HepG2 (cell line): ENCODE data around the gene TBC1D19. TPM values are rescaled to one million over a fixed set of nuclear protein-coding genes. Genes with fewer than 3 reads are reported as not detected.

ENCODE experiments used
- AGO2 ChIP-seq: fragments of 200-400 bp; formaldehyde crosslinking; optimal IDR thresholded peaks from 2 replicates; pipeline ENCODE3; 2017; ENCODE audit warnings: mild to moderate bottlenecking, low read depth, low read length, moderate library complexity
- KLF16 ChIP-seq, 2 experiments: sonication (generic) in 1 of 2; formaldehyde crosslinking in 1 of 2; IDR thresholded peaks; 2 replicates each; pipeline versions ENCODE4 v1.6.1 to v1.8.0; 2016 to 2023; ENCODE audit warnings: missing genetic modification reagents in 2 of 2, missing compliant biosample characterization in 1 of 2
- TBP ChIP-seq: sonication (generic); formaldehyde crosslinking; IDR thresholded peaks from 2 replicates; pipeline ENCODE4 v1.5.0; 2020; ENCODE audit warnings: missing genetic modification reagents
- ZNF460 ChIP-seq: sonication (generic); formaldehyde crosslinking; IDR thresholded peaks from 2 replicates; pipeline ENCODE4 v1.5.1; 2020; ENCODE audit warnings: missing genetic modification reagents, mild to moderate bottlenecking, borderline replicate concordance
- polyA plus RNA-seq, 8 experiments: library from polyadenylated mRNA; depleted of rRNA in 3 of 8; stranded (reverse) in 7 of 8; unstranded in 1 of 8; fragments of >200 nt; fragmentation: Illumina TruSeq in 4 of 8; extraction: Trizol in 4 of 8; gene quantifications; 2 replicates each; pipeline versions ENCODE4 v1.2.1 to v1.2.3, GENCODE V29; 2011 to 2016; ENCODE audit warnings: low read depth in 4 of 8, missing spikeins in 1 of 8, mixed read lengths in 1 of 8; ENCODE audit not compliant: insufficient read depth in 1 of 8
- total RNA-seq, 5 experiments: library from RNA; depleted of rRNA; stranded (reverse); fragments of >200 nt; fragmentation: Illumina TruSeq; extraction: Trizol; gene quantifications; 2 replicates each; pipeline ENCODE4 v1.2.3, GENCODE V29; 2016; ENCODE audit warnings: low read depth in 1 of 5
- TF ChIP-seq, protein P1 (sequence below): sonication (generic); formaldehyde crosslinking; IDR thresholded peaks from 2 replicates; pipeline ENCODE4 v1.4.0; 2020; ENCODE audit warnings: mild to moderate bottlenecking, missing genetic modification reagents, borderline replicate concordance
- TF ChIP-seq, protein P2 (sequence below): sonication (generic); IDR thresholded peaks from 2 replicates; pipeline ENCODE4 v1.6.1; 2016; ENCODE audit warnings: low read depth, borderline replicate concordance
- TF ChIP-seq, protein P3 (sequence below): sonication (generic); formaldehyde crosslinking; IDR thresholded peaks from 2 replicates; pipeline ENCODE4 v1.4.0; 2020; ENCODE audit warnings: missing genetic modification reagents

TBC1D19 gene
- total and polyA plus RNA-seq, 2 of the 13 experiments (the other 11 are each of a cell fraction or from before 2014, with no cell fraction given): 1.6 to 3.5 TPM

DNA sequence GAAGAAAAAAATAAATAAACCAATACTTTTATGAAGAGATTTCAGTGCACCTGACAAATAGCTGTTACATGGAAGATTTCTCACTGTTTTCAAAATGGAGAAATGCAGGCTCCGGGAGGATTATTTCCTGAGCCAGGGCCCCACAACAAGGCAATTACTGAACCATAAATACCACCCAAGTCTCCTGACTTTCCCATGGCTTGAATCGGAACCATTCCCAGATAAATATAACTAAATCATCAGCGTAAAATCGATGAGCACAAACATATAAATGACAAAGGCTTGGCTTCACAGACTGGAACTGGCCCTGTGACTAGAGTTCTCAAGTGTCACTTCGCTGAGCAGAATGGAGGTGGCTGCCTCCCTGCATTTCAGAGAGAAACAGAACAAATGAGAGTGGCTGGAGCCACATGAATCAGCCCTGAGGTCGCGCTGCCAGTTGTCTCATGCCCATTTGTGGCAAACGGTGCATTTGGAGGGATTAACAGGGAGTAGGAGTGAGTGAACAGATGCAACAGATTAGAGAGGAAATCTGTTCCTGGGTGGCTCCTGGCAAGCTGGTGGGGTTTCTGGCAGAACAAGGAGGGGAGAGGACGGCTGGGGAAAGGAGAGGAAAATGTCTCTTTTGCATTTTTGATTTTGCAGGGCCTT, 219.5 kb downstream of the TBC1D19 start (continued):
- TF ChIP-seq, protein P1, sequence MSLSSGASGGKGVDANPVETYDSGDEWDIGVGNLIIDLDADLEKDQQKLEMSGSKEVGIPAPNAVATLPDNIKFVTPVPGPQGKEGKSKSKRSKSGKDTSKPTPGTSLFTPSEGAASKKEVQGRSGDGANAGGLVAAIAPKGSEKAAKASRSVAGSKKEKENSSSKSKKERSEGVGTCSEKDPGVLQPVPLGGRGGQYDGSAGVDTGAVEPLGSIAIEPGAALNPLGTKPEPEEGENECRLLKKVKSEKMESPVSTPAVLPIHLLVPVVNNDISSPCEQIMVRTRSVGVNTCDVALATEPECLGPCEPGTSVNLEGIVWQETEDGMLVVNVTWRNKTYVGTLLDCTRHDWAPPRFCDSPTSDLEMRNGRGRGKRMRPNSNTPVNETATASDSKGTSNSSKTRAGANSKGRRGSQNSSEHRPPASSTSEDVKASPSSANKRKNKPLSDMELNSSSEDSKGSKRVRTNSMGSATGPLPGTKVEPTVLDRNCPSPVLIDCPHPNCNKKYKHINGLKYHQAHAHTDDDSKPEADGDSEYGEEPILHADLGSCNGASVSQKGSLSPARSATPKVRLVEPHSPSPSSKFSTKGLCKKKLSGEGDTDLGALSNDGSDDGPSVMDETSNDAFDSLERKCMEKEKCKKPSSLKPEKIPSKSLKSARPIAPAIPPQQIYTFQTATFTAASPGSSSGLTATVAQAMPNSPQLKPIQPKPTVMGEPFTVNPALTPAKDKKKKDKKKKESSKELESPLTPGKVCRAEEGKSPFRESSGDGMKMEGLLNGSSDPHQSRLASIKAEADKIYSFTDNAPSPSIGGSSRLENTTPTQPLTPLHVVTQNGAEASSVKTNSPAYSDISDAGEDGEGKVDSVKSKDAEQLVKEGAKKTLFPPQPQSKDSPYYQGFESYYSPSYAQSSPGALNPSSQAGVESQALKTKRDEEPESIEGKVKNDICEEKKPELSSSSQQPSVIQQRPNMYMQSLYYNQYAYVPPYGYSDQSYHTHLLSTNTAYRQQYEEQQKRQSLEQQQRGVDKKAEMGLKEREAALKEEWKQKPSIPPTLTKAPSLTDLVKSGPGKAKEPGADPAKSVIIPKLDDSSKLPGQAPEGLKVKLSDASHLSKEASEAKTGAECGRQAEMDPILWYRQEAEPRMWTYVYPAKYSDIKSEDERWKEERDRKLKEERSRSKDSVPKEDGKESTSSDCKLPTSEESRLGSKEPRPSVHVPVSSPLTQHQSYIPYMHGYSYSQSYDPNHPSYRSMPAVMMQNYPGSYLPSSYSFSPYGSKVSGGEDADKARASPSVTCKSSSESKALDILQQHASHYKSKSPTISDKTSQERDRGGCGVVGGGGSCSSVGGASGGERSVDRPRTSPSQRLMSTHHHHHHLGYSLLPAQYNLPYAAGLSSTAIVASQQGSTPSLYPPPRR (CRISPR knock-in tag): no peak
- TF ChIP-seq KLF16 (CRISPR knock-in tag; IDR thresholded peaks at IDR 0.05) (no peak), TBP (CRISPR knock-in tag) (no peak), ZNF460 (CRISPR knock-in tag) (no peak), AGO2 (no peak)
- TF ChIP-seq, protein P2, sequence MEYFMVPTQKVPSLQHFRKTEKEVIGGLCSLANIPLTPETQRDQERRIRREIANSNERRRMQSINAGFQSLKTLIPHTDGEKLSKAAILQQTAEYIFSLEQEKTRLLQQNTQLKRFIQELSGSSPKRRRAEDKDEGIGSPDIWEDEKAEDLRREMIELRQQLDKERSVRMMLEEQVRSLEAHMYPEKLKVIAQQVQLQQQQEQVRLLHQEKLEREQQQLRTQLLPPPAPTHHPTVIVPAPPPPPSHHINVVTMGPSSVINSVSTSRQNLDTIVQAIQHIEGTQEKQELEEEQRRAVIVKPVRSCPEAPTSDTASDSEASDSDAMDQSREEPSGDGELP: no peak
- TF ChIP-seq, protein P3, sequence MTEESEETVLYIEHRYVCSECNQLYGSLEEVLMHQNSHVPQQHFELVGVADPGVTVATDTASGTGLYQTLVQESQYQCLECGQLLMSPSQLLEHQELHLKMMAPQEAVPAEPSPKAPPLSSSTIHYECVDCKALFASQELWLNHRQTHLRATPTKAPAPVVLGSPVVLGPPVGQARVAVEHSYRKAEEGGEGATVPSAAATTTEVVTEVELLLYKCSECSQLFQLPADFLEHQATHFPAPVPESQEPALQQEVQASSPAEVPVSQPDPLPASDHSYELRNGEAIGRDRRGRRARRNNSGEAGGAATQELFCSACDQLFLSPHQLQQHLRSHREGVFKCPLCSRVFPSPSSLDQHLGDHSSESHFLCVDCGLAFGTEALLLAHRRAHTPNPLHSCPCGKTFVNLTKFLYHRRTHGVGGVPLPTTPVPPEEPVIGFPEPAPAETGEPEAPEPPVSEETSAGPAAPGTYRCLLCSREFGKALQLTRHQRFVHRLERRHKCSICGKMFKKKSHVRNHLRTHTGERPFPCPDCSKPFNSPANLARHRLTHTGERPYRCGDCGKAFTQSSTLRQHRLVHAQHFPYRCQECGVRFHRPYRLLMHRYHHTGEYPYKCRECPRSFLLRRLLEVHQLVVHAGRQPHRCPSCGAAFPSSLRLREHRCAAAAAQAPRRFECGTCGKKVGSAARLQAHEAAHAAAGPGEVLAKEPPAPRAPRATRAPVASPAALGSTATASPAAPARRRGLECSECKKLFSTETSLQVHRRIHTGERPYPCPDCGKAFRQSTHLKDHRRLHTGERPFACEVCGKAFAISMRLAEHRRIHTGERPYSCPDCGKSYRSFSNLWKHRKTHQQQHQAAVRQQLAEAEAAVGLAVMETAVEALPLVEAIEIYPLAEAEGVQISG (CRISPR knock-in tag): no peak
- TF ChIP-seq, all 625 proteins: peak for 0
